Stimulated activated CD8-positive, alpha-beta memory T cell treated with anti-CD3 and anti-CD28 coated beads, Interleukin-7, amount 100 ng/mL, for 24 hours (primary cell): ENCODE measurements around the gene WNT3A.

Source experiments
- DNase-seq: peaks from one replicate; pipeline ENCODE4 v3.0.0-alpha.2; 2020; ENCODE audit warnings: low read depth

Gene WNT3A

GRCh38 chr1:228048659-228049298 is 42.0 kb downstream of the WNT3A start:
- no peak for DNase-seq

GRCh38 chr1:228050571-228051231 is 43.9 kb downstream of the WNT3A start:
- DNase-seq, result no peak

- DNase-seq, result no peak
Measured at GRCh38 chr1:228058172-228058948, 51.6 kb downstream of the WNT3A start.

- DNase-seq, result no peak
Measured at GRCh38 chr1:228058949-228059633, 52.3 kb downstream of the WNT3A start.

GRCh38 chr1:228059634-228060457 is 53.0 kb downstream of the WNT3A start:
- DNase-seq, result no peak

GRCh38 chr1:228060458-228061190 is 53.8 kb downstream of the WNT3A start:
- DNase-seq, result no peak

GRCh38 chr1:228061411-228062084 is 54.8 kb downstream of the WNT3A start:
- no peak for DNase-seq

GRCh38 chr1:228062085-228062791 is 55.4 kb downstream of the WNT3A start:
- DNase-seq, result no peak

GRCh38 chr1:228062812-228063211 is 56.0 kb downstream of the WNT3A start:
- no peak for DNase-seq

- no peak for DNase-seq
Measured at GRCh38 chr1:228063251-228064191, 56.7 kb downstream of the WNT3A start.

GRCh38 chr1:228064296-228064695 is 57.5 kb downstream of the WNT3A start:
- DNase-seq, result no peak

- no peak for DNase-seq
Measured at GRCh38 chr1:228064741-228065542, 58.1 kb downstream of the WNT3A start.

- DNase-seq, result no peak
Measured at GRCh38 chr1:228065543-228066347, 58.9 kb downstream of the WNT3A start.

GRCh38 chr1:228066416-228066815 is 59.6 kb downstream of the WNT3A start:
- no peak for DNase-seq

GRCh38 chr1:228066891-228067654 is 60.3 kb downstream of the WNT3A start:
- no peak for DNase-seq

- DNase-seq, result no peak
Measured at GRCh38 chr1:228068359-228068758, 61.6 kb downstream of the WNT3A start.
